Measurements from ENCODE around the gene JAK3. TPM values are rescaled to one million over a fixed set of nuclear protein-coding genes. Genes with fewer than 3 reads are reported as not detected.
A peak's percentile ranks its signal among the peaks of the same experiment; 100 is the strongest.

The JAK3 gene
- total RNA-seq, 1 experiment from 2014 or later = 4.4 TPM

GRCh38 chr19:17794731-17795494 lies 52.9 kb downstream of the JAK3 start, which contains the start of gene B3GNT3 (continued):
- TF ChIP-seq, protein P1, sequence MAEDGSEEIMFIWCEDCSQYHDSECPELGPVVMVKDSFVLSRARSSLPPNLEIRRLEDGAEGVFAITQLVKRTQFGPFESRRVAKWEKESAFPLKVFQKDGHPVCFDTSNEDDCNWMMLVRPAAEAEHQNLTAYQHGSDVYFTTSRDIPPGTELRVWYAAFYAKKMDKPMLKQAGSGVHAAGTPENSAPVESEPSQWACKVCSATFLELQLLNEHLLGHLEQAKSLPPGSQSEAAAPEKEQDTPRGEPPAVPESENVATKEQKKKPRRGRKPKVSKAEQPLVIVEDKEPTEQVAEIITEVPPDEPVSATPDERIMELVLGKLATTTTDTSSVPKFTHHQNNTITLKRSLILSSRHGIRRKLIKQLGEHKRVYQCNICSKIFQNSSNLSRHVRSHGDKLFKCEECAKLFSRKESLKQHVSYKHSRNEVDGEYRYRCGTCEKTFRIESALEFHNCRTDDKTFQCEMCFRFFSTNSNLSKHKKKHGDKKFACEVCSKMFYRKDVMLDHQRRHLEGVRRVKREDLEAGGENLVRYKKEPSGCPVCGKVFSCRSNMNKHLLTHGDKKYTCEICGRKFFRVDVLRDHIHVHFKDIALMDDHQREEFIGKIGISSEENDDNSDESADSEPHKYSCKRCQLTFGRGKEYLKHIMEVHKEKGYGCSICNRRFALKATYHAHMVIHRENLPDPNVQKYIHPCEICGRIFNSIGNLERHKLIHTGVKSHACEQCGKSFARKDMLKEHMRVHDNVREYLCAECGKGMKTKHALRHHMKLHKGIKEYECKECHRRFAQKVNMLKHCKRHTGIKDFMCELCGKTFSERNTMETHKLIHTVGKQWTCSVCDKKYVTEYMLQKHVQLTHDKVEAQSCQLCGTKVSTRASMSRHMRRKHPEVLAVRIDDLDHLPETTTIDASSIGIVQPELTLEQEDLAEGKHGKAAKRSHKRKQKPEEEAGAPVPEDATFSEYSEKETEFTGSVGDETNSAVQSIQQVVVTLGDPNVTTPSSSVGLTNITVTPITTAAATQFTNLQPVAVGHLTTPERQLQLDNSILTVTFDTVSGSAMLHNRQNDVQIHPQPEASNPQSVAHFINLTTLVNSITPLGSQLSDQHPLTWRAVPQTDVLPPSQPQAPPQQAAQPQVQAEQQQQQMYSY (CRISPR knock-in tag; IDR thresholded peaks at IDR 0.05) = no peak
- TF ChIP-seq TEAD1 (CRISPR knock-in tag; IDR thresholded peaks at IDR 0.05) (no peak), E2F4 (CRISPR knock-in tag; IDR thresholded peaks at IDR 0.05; ENCODE audit: borderline replicate concordance, low read depth) (0 out of 2 replicates have a peak, but pooled peaks have one; percentile 32), ZNF219 (CRISPR knock-in tag; IDR thresholded peaks at IDR 0.05; ENCODE audit: borderline replicate concordance) (no peak), ATF6 (CRISPR knock-in tag; IDR thresholded peaks at IDR 0.05) (no peak), SMAD4 (CRISPR knock-in tag; IDR thresholded peaks at IDR 0.05) (no peak), NR3C1 (CRISPR knock-in tag; conservative IDR thresholded peaks at IDR 0.05; ENCODE audit: low read depth) (no peak), CBFB (CRISPR knock-in tag; IDR thresholded peaks at IDR 0.05; ENCODE audit: low read depth) (no peak), ZSCAN18 (CRISPR knock-in tag; IDR thresholded peaks at IDR 0.05) (no peak), ZNF671 (CRISPR knock-in tag; IDR thresholded peaks at IDR 0.05) (no peak), USF2 (CRISPR knock-in tag; IDR thresholded peaks at IDR 0.05) (peak; percentile 20; the same call in 1 of the 2 replicates), FOXP1 (CRISPR knock-in tag; IDR thresholded peaks at IDR 0.05; ENCODE audit: borderline replicate concordance) (peak; percentile 72; the same call in 1 of the 2 replicates), GRHL2 (CRISPR knock-in tag; IDR thresholded peaks at IDR 0.05; ENCODE audit: insufficient replicate concordance, severe bottlenecking) (no peak), PREB (CRISPR knock-in tag; IDR thresholded peaks at IDR 0.05; ENCODE audit: borderline replicate concordance) (no peak), ZNF121 (CRISPR knock-in tag; IDR thresholded peaks at IDR 0.05) (peak; percentile 66; the same call in 1 of the 2 replicates), SMAD3 (CRISPR knock-in tag; IDR thresholded peaks at IDR 0.05; ENCODE audit: borderline replicate concordance) (no peak), ARID4B (CRISPR knock-in tag; IDR thresholded peaks at IDR 0.05; ENCODE audit: borderline replicate concordance) (0 out of 2 replicates have a peak, but pooled peaks have one; percentile 45), TP53 (CRISPR knock-in tag; IDR thresholded peaks at IDR 0.05) (no peak)
- TF ChIP-seq, protein P2, sequence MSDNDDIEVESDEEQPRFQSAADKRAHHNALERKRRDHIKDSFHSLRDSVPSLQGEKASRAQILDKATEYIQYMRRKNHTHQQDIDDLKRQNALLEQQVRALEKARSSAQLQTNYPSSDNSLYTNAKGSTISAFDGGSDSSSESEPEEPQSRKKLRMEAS (CRISPR knock-in tag; IDR thresholded peaks at IDR 0.05) = no peak; the same call in 1 of the 2 replicates

Data from WTC11 (cell line).